GM12878 (cell line): ENCODE measurements around the gene TBC1D5. TPM values are rescaled to one million over a fixed set of nuclear protein-coding genes. Genes with fewer than 3 reads are reported as not detected.
A peak's percentile ranks its signal among the peaks of the same experiment; 100 is the strongest.

Source experiments
- ATAC-seq: fragments of 200-7000 bp; cut with Tn5 transposase; 3 replicates; pipeline ENCODE4 v1.9.1; 2020; ENCODE audit warnings: mild to moderate bottlenecking, moderate library complexity
- BruUV-seq: library from RNA; stranded (reverse); fragments of 400-500 nt; replicated peaks from 2 replicates; lab custom pipeline; 2021; lab: Mats Ljungman, UMichigan
- CTCF ChIA-PET: fragments of 300-600 bp; sonication (Branson Sonifier 250); formaldehyde crosslinking; extraction: SDS; loops from one replicate; lab custom pipeline; 2021; ENCODE audit warnings: inconsistent platforms; lab: Yijun Ruan, JAX
- POLR2A ChIA-PET: fragments of 350-600 bp; formaldehyde crosslinking; extraction: SDS; loops from one replicate; lab custom pipeline; 2021; ENCODE audit warnings: inconsistent platforms; lab: Charles Lee
- RAD21 ChIA-PET: fragments of 300-600 bp; sonication (Branson Sonifier 250); formaldehyde crosslinking; loops from one replicate; lab custom pipeline; 2023; ENCODE audit warnings: antibody characterized with exemption; ENCODE audit not compliant: unreplicated experiment; lab: Charles Lee
- SMC1A ChIA-PET: fragments of 300-600 bp; sonication (Branson Sonifier 250); formaldehyde crosslinking; loops from one replicate; lab custom pipeline; 2023; ENCODE audit not compliant: unreplicated experiment, uncharacterized antibody; lab: Charles Lee
- DNase-seq: peaks from one replicate; pipeline ENCODE4 v3.0.0-alpha.2; 2011; ENCODE audit warnings: low read depth, low spot score
- FAIRE-seq: peaks from 3 replicates; lab custom pipeline; 2011; peaks lifted over from hg19 to GRCh38; lab: Jason Lieb, UNC
- H2AFZ ChIP-seq: 2 replicates; pipeline ENCODE4 v1.6.0; 2011; ENCODE audit warnings: low read depth, low read length, control low read depth; ENCODE audit not compliant: control insufficient read depth
- H3K27ac ChIP-seq: 2 replicates; pipeline ENCODE4 v1.5.1; 2011; ENCODE audit warnings: control low read depth; ENCODE audit not compliant: control insufficient read depth, insufficient read depth
- H3K27me3 ChIP-seq, 2 experiments: replicated peaks in 1 of 2; 2 replicates each; pipeline versions ENCODE4 v1.6.0 to v1.6.1; 2011; ENCODE audit warnings: low read length in 1 of 2; ENCODE audit not compliant: control insufficient read depth in 2 of 2, insufficient read depth in 2 of 2
- H3K36me3 ChIP-seq, 2 experiments: 2 replicates each; pipeline ENCODE4 v1.5.1; 2011; ENCODE audit warnings: low read length in 1 of 2; ENCODE audit not compliant: control insufficient read depth in 2 of 2, insufficient read depth in 2 of 2
- H3K4me1 ChIP-seq: 2 replicates; pipeline ENCODE4 v1.6.1; 2011; ENCODE audit warnings: mild to moderate bottlenecking, low read length, moderate library complexity, mixed read lengths; ENCODE audit not compliant: control insufficient read depth, insufficient read depth
- H3K4me2 ChIP-seq: 2 replicates; pipeline ENCODE4 v1.6.0; 2011; ENCODE audit warnings: control low read depth; ENCODE audit not compliant: control insufficient read depth, insufficient read depth
- H3K4me3 ChIP-seq: fragments of 200-600 bp; sonication (generic); 2 replicates; pipeline ENCODE4 v1.5.1; 2016
- H3K79me2 ChIP-seq: 2 replicates; pipeline ENCODE4 v1.6.0; 2011; ENCODE audit warnings: low read length; ENCODE audit not compliant: control insufficient read depth, insufficient read depth
- H3K9ac ChIP-seq: 2 replicates; pipeline ENCODE4 v1.8.0; 2011; ENCODE audit warnings: low read length, control low read depth, mixed read lengths; ENCODE audit not compliant: control insufficient read depth, insufficient read depth
- H3K9me3 ChIP-seq: replicated peaks from 3 replicates; pipeline ENCODE4 v1.5.1; 2011; ENCODE audit warnings: mild to moderate bottlenecking, low read length; ENCODE audit not compliant: control insufficient read depth, insufficient read depth
- H4K20me1 ChIP-seq: 2 replicates; pipeline ENCODE4 v1.6.0; 2011; ENCODE audit not compliant: control insufficient read depth, insufficient read depth
- CHD2 ChIP-seq: IDR thresholded peaks from 2 replicates; pipeline ENCODE4 v1.6.1; 2011; ENCODE audit warnings: low read depth, low read length, improper control_type of control experiment, borderline replicate concordance
- ETV6 ChIP-seq, 2 experiments: fragments of 450-650 bp in 1 of 2; IDR thresholded peaks in 1 of 2; conservative IDR thresholded peaks in 1 of 2; 2 replicates each; pipeline ENCODE4 v1.6.1; 2014; ENCODE audit warnings: antibody characterized with exemption in 1 of 2, borderline replicate concordance in 1 of 2, low read depth in 1 of 2, mild to moderate bottlenecking in 1 of 2, moderate library complexity in 1 of 2
- IRF4 ChIP-seq: IDR thresholded peaks from 2 replicates; pipeline ENCODE4 v1.6.1; 2011; ENCODE audit warnings: low read depth, low read length
- JUNB ChIP-seq: IDR thresholded peaks from 2 replicates; pipeline ENCODE4 v1.6.1; 2016; ENCODE audit warnings: antibody characterized with exemption, mild to moderate bottlenecking
- KLF5 ChIP-seq: fragments of 450-650 bp; IDR thresholded peaks from 2 replicates; pipeline ENCODE4 v1.6.1; 2014; ENCODE audit warnings: mild to moderate bottlenecking; ENCODE audit not compliant: partially characterized antibody
- MEF2B ChIP-seq: fragments of 450-650 bp; IDR thresholded peaks from 2 replicates; pipeline ENCODE4 v1.6.1; 2018; ENCODE audit warnings: mild to moderate bottlenecking, moderate library complexity; ENCODE audit not compliant: partially characterized antibody, poor library complexity, severe bottlenecking
- MTA3 ChIP-seq: IDR thresholded peaks from 2 replicates; pipeline ENCODE4 v1.6.1; 2012; ENCODE audit warnings: low read length, inconsistent platforms, borderline replicate concordance
- POU2F2 ChIP-seq: IDR thresholded peaks from 3 replicates; pipeline ENCODE4 v1.6.1; 2011; ENCODE audit warnings: low read depth, mild to moderate bottlenecking, low read length, borderline replicate concordance
- SPI1 ChIP-seq: IDR thresholded peaks from 2 replicates; pipeline ENCODE4 v1.6.1; 2011; ENCODE audit warnings: low read depth, mild to moderate bottlenecking, low read length, moderate library complexity, borderline replicate concordance; ENCODE audit not compliant: insufficient read depth
- SREBF1 ChIP-seq: IDR thresholded peaks from 2 replicates; pipeline ENCODE4 v1.6.1; 2012; ENCODE audit warnings: mild to moderate bottlenecking, low read length
- TBL1XR1 ChIP-seq: IDR thresholded peaks from 2 replicates; pipeline ENCODE4 v1.6.1; 2012; ENCODE audit warnings: low read depth, low read length, improper control_type of control experiment
- ZBED1 ChIP-seq: IDR thresholded peaks from 2 replicates; pipeline ENCODE4 v1.6.1; 2016; ENCODE audit warnings: borderline replicate concordance
- ZNF217 ChIP-seq: fragments of 450-650 bp; IDR thresholded peaks from 2 replicates; pipeline ENCODE4 v1.6.1; 2017; ENCODE audit warnings: antibody characterized with exemption, mild to moderate bottlenecking
- WGBS: methylation state at CpG from one replicate; pipeline ENCODE4 v1.1.6; 2016; ENCODE audit warnings: low lambda C conversion rate; ENCODE audit not compliant: insufficient replicate concordance, insufficient coverage; ENCODE audit errors: missing lambda C conversion rate; 5-methylcytosine and 5-hydroxymethylcytosine counted together
- in situ Hi-C: fragments of 300-500 bp; cut with MboI; formaldehyde crosslinking; loops from 9 replicates; pipeline ENCODE4 v1.14.3; 2018; ENCODE audit warnings: mixed read lengths
- intact Hi-C: fragments of 100-400 bp; cut with micrococcal nuclease; formaldehyde crosslinking; loops from one replicate; pipeline ENCODE4 v1.14.2; 2022; ENCODE audit not compliant: unreplicated experiment
- polyA plus RNA-seq, 11 experiments: library from polyadenylated mRNA; depleted of rRNA in 4 of 11; unstranded in 6 of 11; stranded (reverse) in 5 of 11; fragments of >200 nt; fragmentation: Nextera tagmentation in 4 of 11; fragmentation: Illumina TruSeq in 1 of 11; extraction: Ambion mirVana in 4 of 11; extraction: Trizol in 1 of 11; gene quantifications; 1 replicate in 1 of 11; 2 replicates in 10 of 11; pipeline versions ENCODE4 v1.2.1 to v1.2.3, GENCODE V29; 2011 to 2016; ENCODE audit warnings: inconsistent platforms in 2 of 11, missing spikeins in 2 of 11, low read depth in 1 of 11
- total RNA-seq, 4 experiments: library from RNA; depleted of rRNA in 3 of 4; stranded (reverse); fragments of >200 nt in 3 of 4; fragmentation: Illumina TruSeq in 1 of 4; extraction: Trizol in 1 of 4; gene quantifications; 2 replicates each; pipeline versions ENCODE4 v1.2.1 to v1.2.3, GENCODE V29; 2013 to 2021
- TF ChIP-seq, protein P1 (sequence below): IDR thresholded peaks from 2 replicates; pipeline ENCODE4 v1.6.1; 2011; ENCODE audit warnings: borderline replicate concordance, low read depth, mild to moderate bottlenecking, moderate library complexity, low read length; ENCODE audit not compliant: insufficient read depth, poor library complexity, severe bottlenecking

TBC1D5 gene
- total and polyA plus RNA-seq, 10 of the 15 experiments (the other 5 are each of a cell fraction or from before 2014, with no cell fraction given), result 5.5 to 61.0 (median 43.8) TPM

DNA sequence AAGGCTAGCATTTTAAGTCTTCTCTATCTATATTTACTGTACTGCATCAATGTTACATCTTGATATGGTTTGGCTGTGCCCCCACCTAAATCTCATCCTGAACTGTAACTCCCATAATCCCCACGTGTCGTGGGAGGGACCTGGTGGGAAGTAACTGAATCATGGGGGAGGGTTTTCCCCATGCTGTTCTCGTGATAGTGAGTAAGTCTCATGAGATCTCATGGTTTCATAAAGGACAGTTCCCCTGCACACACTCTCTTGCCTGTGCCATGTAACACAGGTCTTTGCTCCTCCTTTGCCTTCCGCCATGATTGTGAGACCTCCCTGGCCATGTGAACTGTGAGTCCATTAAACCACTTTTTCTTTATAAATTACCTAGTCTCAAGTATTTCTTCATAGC lies 161.5 kb downstream of the TBC1D5 start:
- intact Hi-C loops, result no loop called here
- H3K4me3 ChIP-seq, result no peak overlapping the region
- no peaks in the 10 kb centered on the region for H3K36me3 ChIP-seq
- H3K27ac ChIP-seq, result no peak overlapping the region
- H2AFZ ChIP-seq, result no peak overlapping the region
- DNase-seq (no peak), ATAC-seq (0 out of 3 replicates have a peak, but pooled peaks have one; percentile 5), FAIRE-seq (no peak)
- H4K20me1 ChIP-seq, result no peaks in the 10 kb centered on the region; the same call in 1 of the 2 replicates
- peaks cover 28% of the 10 kb centered on the region for H3K4me1 ChIP-seq
- in situ Hi-C loops, result no loop called here
- ChIA-PET RAD21 (no interaction called here), SMC1A (interaction anchor here (1.3 kb wide), 1 partner anchor 24 kb away, joined by 3 read pairs; no protein-coding TSS in a partner anchor), POLR2A (interaction anchor here (1.0 kb wide), 1 partner anchor 167 kb away, joined by 3 read pairs; no protein-coding TSS in a partner anchor), CTCF (interaction anchor here (1.0 kb wide), 1 partner anchor 63 kb away, joined by 3 read pairs; no protein-coding TSS in a partner anchor)
- peak overlapping the region; percentile 39; the same call in 1 of the 2 replicates for H3K4me2 ChIP-seq
- 43% methylated on average over 4 of the region's 4 CpGs for WGBS
- no peak overlapping the region for H3K9ac ChIP-seq
- no peaks in the 10 kb centered on the region; the same call in 1 of the 3 replicates for H3K9me3 ChIP-seq
- H3K27me3 ChIP-seq, result no peaks in the 10 kb centered on the region
- H3K79me2 ChIP-seq, result no peaks in the 10 kb centered on the region
- BruUV-seq, result no TSS peak
- 0 out of 2 replicates have a peak, but pooled peaks have one; percentile 51 for TF ChIP-seq CHD2
- no peak for TF ChIP-seq POU2F2

DNA sequence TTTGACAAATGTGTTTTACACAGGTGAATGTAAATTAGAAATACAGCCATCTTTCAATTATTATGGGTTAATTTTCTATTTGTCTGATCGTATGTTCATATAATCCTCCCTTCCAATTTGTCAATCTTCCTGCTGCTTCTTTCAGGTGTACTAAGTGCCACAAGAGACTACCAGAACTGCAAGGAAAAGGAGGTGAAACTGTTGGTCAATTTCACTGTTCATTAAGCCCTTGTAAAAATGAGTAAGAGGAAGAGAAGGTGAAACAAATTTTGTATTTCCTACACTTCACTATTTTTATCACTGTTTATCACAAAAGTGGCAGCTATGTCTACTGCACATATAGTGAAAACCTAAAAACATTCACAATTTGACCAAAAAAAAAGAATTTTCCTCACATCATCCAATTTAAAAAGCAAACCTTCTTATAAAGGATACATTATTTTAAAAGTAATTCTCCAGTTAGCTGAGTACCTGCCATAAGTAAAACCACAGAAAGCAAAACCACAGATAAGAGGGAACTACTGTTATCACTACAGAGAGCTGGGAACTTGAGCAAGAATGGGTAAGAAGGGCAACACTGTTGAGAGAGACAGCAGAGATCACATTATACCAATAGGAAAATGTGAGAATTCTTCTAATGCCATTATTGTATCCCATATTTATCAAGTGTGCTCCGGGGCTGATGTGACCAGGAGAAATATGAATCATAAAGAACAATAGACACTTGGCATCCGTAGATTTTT lies 163.0 kb downstream of the TBC1D5 start:
- intact Hi-C loops (loop anchor here (5.0 kb wide), 1 partner anchor 163 kb away; the partner anchor contains the start of gene TBC1D5), in situ Hi-C loops (no loop called here)
- RAD21 ChIA-PET, result no interaction called here
- POLR2A ChIA-PET, result no interaction called here
- BruUV-seq, result no TSS peak
- Histone ChIP-seq H4K20me1 (no peaks in the 10 kb centered on the region; the same call in 1 of the 2 replicates), H3K4me2 (peak overlapping the region; percentile 39), H3K27me3 (no peaks in the 10 kb centered on the region), H3K79me2 (no peaks in the 10 kb centered on the region), H3K9me3 (no peaks in the 10 kb centered on the region; the same call in 1 of the 3 replicates), H3K4me3 (no peak overlapping the region), H3K36me3 (no peaks in the 10 kb centered on the region), H3K4me1 (peaks cover 31% of the 10 kb centered on the region), H3K27ac (no peak overlapping the region), H3K9ac (no peak overlapping the region), H2AFZ (no peak overlapping the region)
- CTCF ChIA-PET, result interaction anchor here (0.9 kb wide), 1 partner anchor 263 kb away, joined by 4 read pairs; no protein-coding TSS in a partner anchor
- DNase-seq (peak; percentile 60), ATAC-seq (peak; percentile 98), FAIRE-seq (peak; percentile 71)
- SMC1A ChIA-PET, result interaction anchor here (0.7 to 0.8 kb wide), 3 partner anchors 10 to 180 kb away, joined by 3 read pairs; no protein-coding TSS in a partner anchor
- WGBS, result 2% methylated on average over 3 of the region's 3 CpGs
- TF ChIP-seq JUNB, result peak; percentile 87
- peak; percentile 29; the same call in 1 of the 2 replicates for TF ChIP-seq MTA3
- TF ChIP-seq SREBF1, result no peak
- TF ChIP-seq TBL1XR1, result peak; percentile 73
- TF ChIP-seq SPI1, result 0 out of 2 replicates have a peak, but pooled peaks have one; percentile 5
- peak; percentile 68 for TF ChIP-seq ZNF217
- no peak for TF ChIP-seq KLF5
- TF ChIP-seq IRF4, result peak; percentile 72; the same call in 1 of the 2 replicates
- TF ChIP-seq, protein P1, sequence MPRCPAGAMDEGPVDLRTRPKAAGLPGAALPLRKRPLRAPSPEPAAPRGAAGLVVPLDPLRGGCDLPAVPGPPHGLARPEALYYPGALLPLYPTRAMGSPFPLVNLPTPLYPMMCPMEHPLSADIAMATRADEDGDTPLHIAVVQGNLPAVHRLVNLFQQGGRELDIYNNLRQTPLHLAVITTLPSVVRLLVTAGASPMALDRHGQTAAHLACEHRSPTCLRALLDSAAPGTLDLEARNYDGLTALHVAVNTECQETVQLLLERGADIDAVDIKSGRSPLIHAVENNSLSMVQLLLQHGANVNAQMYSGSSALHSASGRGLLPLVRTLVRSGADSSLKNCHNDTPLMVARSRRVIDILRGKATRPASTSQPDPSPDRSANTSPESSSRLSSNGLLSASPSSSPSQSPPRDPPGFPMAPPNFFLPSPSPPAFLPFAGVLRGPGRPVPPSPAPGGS, result no peak
- TF ChIP-seq MEF2B, result peak; percentile 55
- TF ChIP-seq ZBED1, result 0 out of 2 replicates have a peak, but pooled peaks have one; percentile 27
- TF ChIP-seq ETV6 (conservative IDR thresholded peaks at IDR 0.05 in 1 of 2, IDR thresholded peaks at IDR 0.05 in 1 of 2; ENCODE audit: borderline replicate concordance in 1 of 2, low read depth in 1 of 2), result peak in 1 of 2 experiments; percentile 68; a peak in 1 of 4 replicates
